OCI-LY3 (cell line): ENCODE results near the gene OGA.

ENCODE experiments used
- H2AFZ ChIP-seq: fragments of 200-600, 300-600 bp; shearing (Covaris generic); 2 replicates; pipeline ENCODE4 v1.6.0; 2014; ENCODE audit warnings: antibody characterized with exemption, low read depth, low read length
- H3K27ac ChIP-seq: fragments of 200-600, 300-600 bp; sonication (generic); 2 replicates; pipeline ENCODE4 v1.5.1; 2014; ENCODE audit warnings: mild to moderate bottlenecking, low read length, moderate library complexity, mixed read lengths
- H3K27me3 ChIP-seq: fragments of 200-600, 300-600 bp; sonication (generic); 2 replicates; pipeline ENCODE4 v1.6.1; 2014; ENCODE audit warnings: low read depth, low read length, mixed read lengths
- H3K36me3 ChIP-seq: fragments of 200-600, 300-600 bp; sonication (generic); replicated peaks from 2 replicates; pipeline ENCODE3; 2014; ENCODE audit warnings: low read depth, low read length, mixed read lengths
- H3K4me1 ChIP-seq: fragments of 300-600, 200-600 bp; sonication (generic); 2 replicates; pipeline ENCODE4 v1.6.1; 2014; ENCODE audit warnings: low read length, mixed read lengths
- H3K4me2 ChIP-seq: fragments of 200-600, 300-600 bp; sonication (generic); 2 replicates; pipeline ENCODE4 v1.6.1; 2014; ENCODE audit warnings: low read length, mixed read lengths
- H3K4me3 ChIP-seq: fragments of 300-600, 200-600 bp; sonication (generic); 2 replicates; pipeline ENCODE4 v1.5.1; 2014; ENCODE audit warnings: antibody characterized with exemption, mild to moderate bottlenecking, low read length, moderate library complexity
- H3K79me2 ChIP-seq: fragments of 300-600, 200-600 bp; shearing (Covaris generic); 2 replicates; pipeline ENCODE4 v1.6.1; 2014; ENCODE audit warnings: mild to moderate bottlenecking, low read length, mixed read lengths
- H3K9ac ChIP-seq: fragments of 300-600, 200-600 bp; shearing (Covaris generic); 2 replicates; pipeline ENCODE4 v1.6.0; 2014; ENCODE audit warnings: mild to moderate bottlenecking, low read length, moderate library complexity
- H3K9me3 ChIP-seq: fragments of 200-600, 300-600 bp; shearing (Covaris generic); 2 replicates; pipeline ENCODE4 v1.6.1; 2014; ENCODE audit warnings: low read length, mixed read lengths; ENCODE audit not compliant: insufficient read depth
- H4K20me1 ChIP-seq: fragments of 200-600, 300-600 bp; sonication (generic); 2 replicates; pipeline ENCODE4 v1.6.1; 2016; ENCODE audit warnings: low read length, mixed read lengths; ENCODE audit not compliant: insufficient read depth
- EZH2phosphoT487 ChIP-seq: fragments of 200-600 bp; shearing (Covaris generic); IDR thresholded peaks from 2 replicates; pipeline ENCODE4 v1.6.1; 2018; ENCODE audit warnings: antibody characterized with exemption, mixed run types, low read depth
- TF ChIP-seq, protein P1 (sequence below): fragments of 200-600, 300-600 bp; sonication (generic); IDR thresholded peaks from 2 replicates; pipeline ENCODE4 v1.5.1; 2014; ENCODE audit warnings: antibody characterized with exemption, low read length, low read depth

The OGA gene

DNA sequence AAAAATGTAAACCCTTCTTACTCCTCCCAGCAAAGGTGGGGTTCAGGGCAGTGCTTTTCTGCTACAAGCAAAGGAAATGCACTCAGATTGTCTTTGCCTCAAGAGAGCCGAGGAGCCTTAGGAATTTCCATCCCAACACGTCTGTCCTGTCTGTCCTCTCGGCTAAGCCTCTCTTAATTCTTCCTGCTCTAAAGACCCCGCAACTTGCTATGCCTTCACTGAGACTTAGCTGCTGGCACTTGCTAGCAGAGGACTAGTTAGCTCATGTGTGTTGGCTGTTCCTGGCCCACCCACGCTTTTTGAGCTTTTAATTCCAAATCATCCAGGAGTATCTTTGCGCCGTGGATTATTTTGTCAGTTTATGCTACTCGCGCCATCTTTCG lies 34.5 kb downstream of the OGA start:
- H3K9me3 ChIP-seq = no peaks in the 10 kb centered on the region
- no peak for TF ChIP-seq EZH2phosphoT487
- TF ChIP-seq, protein P1, sequence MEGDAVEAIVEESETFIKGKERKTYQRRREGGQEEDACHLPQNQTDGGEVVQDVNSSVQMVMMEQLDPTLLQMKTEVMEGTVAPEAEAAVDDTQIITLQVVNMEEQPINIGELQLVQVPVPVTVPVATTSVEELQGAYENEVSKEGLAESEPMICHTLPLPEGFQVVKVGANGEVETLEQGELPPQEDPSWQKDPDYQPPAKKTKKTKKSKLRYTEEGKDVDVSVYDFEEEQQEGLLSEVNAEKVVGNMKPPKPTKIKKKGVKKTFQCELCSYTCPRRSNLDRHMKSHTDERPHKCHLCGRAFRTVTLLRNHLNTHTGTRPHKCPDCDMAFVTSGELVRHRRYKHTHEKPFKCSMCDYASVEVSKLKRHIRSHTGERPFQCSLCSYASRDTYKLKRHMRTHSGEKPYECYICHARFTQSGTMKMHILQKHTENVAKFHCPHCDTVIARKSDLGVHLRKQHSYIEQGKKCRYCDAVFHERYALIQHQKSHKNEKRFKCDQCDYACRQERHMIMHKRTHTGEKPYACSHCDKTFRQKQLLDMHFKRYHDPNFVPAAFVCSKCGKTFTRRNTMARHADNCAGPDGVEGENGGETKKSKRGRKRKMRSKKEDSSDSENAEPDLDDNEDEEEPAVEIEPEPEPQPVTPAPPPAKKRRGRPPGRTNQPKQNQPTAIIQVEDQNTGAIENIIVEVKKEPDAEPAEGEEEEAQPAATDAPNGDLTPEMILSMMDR = no peak
- H3K9ac ChIP-seq = peak overlapping the region; percentile 74
- peak overlapping the region; percentile 86 for H3K4me2 ChIP-seq
- no peak overlapping the region for H3K27ac ChIP-seq
- H2AFZ ChIP-seq = peak overlapping the region; percentile 60; the same call in 1 of the 2 replicates
- H3K79me2 ChIP-seq = peaks cover 17% of the 10 kb centered on the region
- H4K20me1 ChIP-seq = 0 out of 2 replicates have a peak, but pooled peaks cover 3% of the 10 kb centered on the region
- H3K36me3 ChIP-seq = peaks cover 21% of the 10 kb centered on the region
- peak overlapping the region; percentile 94 for H3K4me3 ChIP-seq
- H3K4me1 ChIP-seq = peaks cover 36% of the 10 kb centered on the region
- H3K27me3 ChIP-seq = no peaks in the 10 kb centered on the region

DNA sequence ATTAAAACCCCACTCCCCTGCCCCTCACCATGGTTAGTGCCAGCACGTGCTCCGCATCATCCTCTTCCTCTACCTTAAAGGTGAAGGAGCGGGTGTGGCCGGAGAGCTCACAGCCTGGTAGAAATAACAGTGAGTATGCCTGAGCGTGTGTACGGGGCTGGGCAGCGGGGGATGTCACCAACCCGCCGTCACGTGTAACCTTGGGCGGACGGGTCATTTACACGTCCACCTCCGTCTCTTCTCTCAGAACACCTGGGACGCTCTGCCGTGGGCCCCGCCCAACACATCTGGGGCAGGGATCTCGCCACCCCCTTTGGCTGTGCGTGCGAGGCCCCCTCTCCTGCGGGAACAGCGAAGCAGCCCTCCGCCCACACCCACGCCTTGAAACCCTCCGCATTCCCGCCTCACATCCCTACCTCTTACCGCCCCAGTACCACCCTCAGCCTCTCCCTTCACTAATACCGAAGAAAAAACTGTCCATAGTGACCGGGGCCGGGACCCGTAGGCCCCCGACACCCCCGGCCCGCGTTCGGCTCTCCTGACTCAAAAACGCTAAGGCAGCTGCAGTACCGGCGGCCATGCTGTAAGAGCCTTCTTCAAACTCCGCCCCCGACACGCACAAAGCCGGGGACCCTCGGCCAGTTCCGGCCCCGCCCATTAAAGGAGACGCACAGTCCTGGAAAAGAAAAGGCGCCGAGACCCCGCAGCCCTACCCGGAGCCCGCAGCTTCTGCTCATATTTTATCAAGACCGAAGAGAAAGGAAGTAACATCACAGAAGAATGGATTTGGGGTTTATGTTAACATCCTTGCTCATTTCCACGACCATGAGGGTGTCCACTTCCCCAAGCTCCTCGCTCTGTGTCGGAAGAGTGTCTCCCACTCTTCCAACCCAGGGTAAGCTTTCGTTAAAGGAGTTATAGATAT lies 35.2 kb downstream of the OGA start, which contains the start of gene NPM3:
NPM3 (minus strand) TSS at position 636 of the 925 bp plus-strand sequence; CDS start at position 580, 56 bp downstream.
- Histone ChIP-seq H3K79me2 (peaks cover 17% of the 10 kb centered on the region), H3K27me3 (no peaks in the 10 kb centered on the region), H3K4me3 (peak within 1 kb of the TSS; percentile 94), H3K36me3 (peaks cover 21% of the 10 kb centered on the region), H3K4me1 (peaks cover 41% of the 10 kb centered on the region), H3K9me3 (no peaks in the 10 kb centered on the region), H3K4me2 (peak within 1 kb of the TSS; percentile 86), H3K9ac (peak within 1 kb of the TSS; percentile 74), H4K20me1 (0 out of 2 replicates have a peak, but pooled peaks cover 3% of the 10 kb centered on the region), H3K27ac (no peak within 1 kb of the TSS), H2AFZ (peak within 1 kb of the TSS; percentile 68)
- TF ChIP-seq, protein P1 = no peak
- no peak for TF ChIP-seq EZH2phosphoT487

DNA sequence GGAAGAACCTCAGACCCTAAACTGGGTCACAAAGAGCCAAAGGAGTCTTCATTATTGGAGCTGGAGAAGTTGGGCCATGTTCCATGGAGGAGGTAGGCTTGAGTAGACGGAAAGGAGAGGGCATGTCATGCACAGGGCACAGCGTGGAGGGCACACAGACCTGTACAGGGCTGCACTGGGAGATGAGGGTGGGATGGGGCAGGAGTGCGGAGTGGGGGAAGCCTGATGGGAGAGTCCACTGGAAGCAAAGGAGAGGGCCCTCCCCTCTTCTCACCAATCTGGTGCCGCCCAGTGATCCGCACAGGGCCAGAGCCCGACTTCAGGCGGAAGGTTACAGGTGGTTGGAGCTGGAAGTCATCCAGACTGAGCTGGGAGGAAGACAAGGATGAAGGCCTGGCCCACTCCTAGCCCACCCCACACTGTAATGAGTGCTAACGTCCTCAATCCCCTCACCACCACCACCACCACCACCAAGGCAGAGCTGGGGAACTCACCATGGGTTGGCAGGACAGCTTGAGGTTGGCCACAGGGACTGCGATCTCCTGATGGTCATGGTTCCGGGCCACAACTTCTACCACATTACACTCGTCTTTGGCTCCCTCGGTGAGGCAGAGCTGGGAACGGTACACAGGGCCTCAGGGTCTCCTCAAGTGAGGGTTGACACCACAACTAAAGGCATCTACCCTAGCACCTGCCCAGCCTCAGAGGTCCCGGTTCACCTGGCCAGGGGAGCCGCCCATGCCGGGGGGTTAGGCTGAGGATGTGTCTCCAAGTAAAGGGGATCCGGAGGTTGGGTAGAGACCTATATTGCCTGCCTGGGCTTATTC lies 36.0 kb downstream of the OGA start:
- peaks cover 17% of the 10 kb centered on the region for H3K79me2 ChIP-seq
- 0 out of 2 replicates have a peak, but pooled peaks cover 3% of the 10 kb centered on the region for H4K20me1 ChIP-seq
- H3K4me2 ChIP-seq = peak overlapping the region; percentile 86
- H3K4me1 ChIP-seq = peaks cover 41% of the 10 kb centered on the region
- peak overlapping the region; percentile 94 for H3K4me3 ChIP-seq
- H3K27me3 ChIP-seq = no peaks in the 10 kb centered on the region
- no peak for TF ChIP-seq EZH2phosphoT487
- TF ChIP-seq, protein P1 = no peak
- H3K9me3 ChIP-seq = no peaks in the 10 kb centered on the region
- no peak overlapping the region for H2AFZ ChIP-seq
- H3K36me3 ChIP-seq = peaks cover 19% of the 10 kb centered on the region
- H3K9ac ChIP-seq = peak overlapping the region; percentile 74
- H3K27ac ChIP-seq = no peak overlapping the region
